AG09309 (cell line): Measurements from ENCODE around the gene UEVLD.

Experiments used
- DNase-seq: peaks from one replicate; pipeline ENCODE4 v3.0.0-alpha.2; 2010; ENCODE audit warnings: low read depth
- H3K4me3 ChIP-seq: 2 replicates; pipeline ENCODE4 v1.5.1; 2011; ENCODE audit warnings: mild to moderate bottlenecking, low read depth, low read length, moderate library complexity; ENCODE audit not compliant: control insufficient read depth
- CTCF ChIP-seq: IDR thresholded peaks from 2 replicates; pipeline ENCODE4 v1.5.1; 2011; ENCODE audit warnings: mild to moderate bottlenecking, low read depth, low read length, inconsistent platforms; ENCODE audit not compliant: insufficient read depth, control insufficient read depth; ENCODE audit errors: missing control alignments

Gene UEVLD

GRCh38 chr11:18522388-18522787 lies 66.1 kb downstream of the UEVLD start:
- H3K4me3 ChIP-seq: no peak overlapping the region
- DNase-seq: no peak
- TF ChIP-seq CTCF: no peak

DNA sequence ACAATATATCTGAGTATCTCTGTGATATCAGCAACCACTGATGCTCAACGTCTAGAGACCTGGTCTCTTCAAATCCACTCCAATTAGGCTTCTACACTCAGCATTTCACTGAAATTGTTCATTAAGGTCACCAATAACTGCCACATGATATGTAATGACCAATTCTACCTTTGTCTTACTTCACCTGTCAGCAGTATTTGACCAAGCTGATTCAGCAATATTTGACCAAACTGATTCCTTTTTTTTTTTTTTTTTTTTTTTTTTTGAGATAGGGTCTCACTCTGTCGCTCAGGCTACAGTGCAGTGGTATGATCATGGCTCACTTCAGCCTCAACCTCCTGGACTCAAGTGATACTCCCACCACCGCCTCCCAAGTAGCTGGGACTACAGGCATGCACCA lies 67.4 kb downstream of the UEVLD start:
- no peak for TF ChIP-seq CTCF
- H3K4me3 ChIP-seq: no peak overlapping the region
- DNase-seq: no peak

GRCh38 chr11:18502352-18502751 lies 86.2 kb downstream of the UEVLD start:
- no peak for TF ChIP-seq CTCF
- no peak for DNase-seq
- H3K4me3 ChIP-seq: no peak overlapping the region

GRCh38 chr11:18501629-18502028 lies 86.9 kb downstream of the UEVLD start:
- no peak overlapping the region for H3K4me3 ChIP-seq
- DNase-seq: no peak
- no peak for TF ChIP-seq CTCF

- H3K4me3 ChIP-seq: no peak overlapping the region
- DNase-seq: no peak
- no peak for TF ChIP-seq CTCF
These were observed 90.5 kb downstream of the UEVLD start for GRCh38 chr11:18498039-18498438.

DNA sequence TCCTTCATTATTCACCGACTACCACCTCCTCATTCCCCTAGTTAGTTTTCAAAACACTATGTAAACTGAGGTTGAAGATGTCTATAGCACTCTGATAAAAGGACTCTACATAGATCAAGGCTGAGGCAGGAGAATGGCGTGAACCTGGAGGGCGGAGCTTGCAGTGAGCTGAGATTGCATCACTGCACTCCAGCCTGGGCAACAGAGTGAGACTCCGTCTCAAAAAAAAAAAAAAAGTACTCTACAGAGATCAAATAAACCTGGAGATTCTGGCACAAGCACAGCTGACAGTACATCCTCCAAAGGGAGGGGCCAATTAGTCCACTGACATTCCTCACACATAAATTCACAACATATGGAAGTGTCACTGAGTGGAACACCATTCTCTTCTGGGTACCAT lies 92.8 kb downstream of the UEVLD start:
- H3K4me3 ChIP-seq: no peak overlapping the region
- TF ChIP-seq CTCF: no peak

GRCh38 chr11:18495271-18495670 lies 93.3 kb downstream of the UEVLD start:
- no peak for TF ChIP-seq CTCF
- H3K4me3 ChIP-seq: no peak overlapping the region
- DNase-seq: no peak

More for the DNA sequence above, 92.8 kb downstream of the UEVLD start:
- no peak for DNase-seq
